Panc1 (cell line): ENCODE measurements around the gene PCNT. TPM values are rescaled to one million over a fixed set of nuclear protein-coding genes. Genes with fewer than 3 reads are reported as not detected.
"Not testable (repeated sequence)": the region's sequence is repeated elsewhere in the genome, so short reads cannot be mapped to it uniquely, and the experiment has no call there.

ENCODE experiments used
- ATAC-seq: fragments of 200-7000 bp; cut with Tn5 transposase; 2 replicates; pipeline ENCODE4 v1.9.1; 2020; ENCODE audit warnings: mild to moderate bottlenecking, moderate library complexity
- BruUV-seq: library from RNA; stranded (reverse); fragments of 400-500 nt; replicated peaks from 2 replicates; lab custom pipeline; 2021; lab: Mats Ljungman, UMichigan
- CTCF ChIA-PET: fragments of 300-600 bp; sonication (Branson Sonifier 250); formaldehyde crosslinking; loops from one replicate; lab custom pipeline; 2022; ENCODE audit warnings: antibody characterized with exemption; lab: Charles Lee
- POLR2A ChIA-PET: fragments of 300-600 bp; sonication (Branson Sonifier 250); formaldehyde crosslinking; loops from one replicate; lab custom pipeline; 2022; ENCODE audit warnings: antibody characterized with exemption; lab: Charles Lee
- DNase-seq: peaks from one replicate; pipeline ENCODE4 v3.0.0-alpha.2; 2010; ENCODE audit warnings: low read depth, low spot score
- H3K27ac ChIP-seq: 2 replicates; pipeline ENCODE4 v1.5.1; 2011; ENCODE audit warnings: mild to moderate bottlenecking, low read length, inconsistent platforms
- H3K27me3 ChIP-seq: fragments of 200-500 bp; sonication (Bioruptor generic); 2 replicates; pipeline ENCODE4 v1.6.0; 2014; ENCODE audit warnings: low read length, inconsistent platforms; ENCODE audit not compliant: control insufficient read depth, insufficient read depth
- H3K36me3 ChIP-seq: fragments of 200-500 bp; sonication (Bioruptor generic); 2 replicates; pipeline ENCODE4 v1.5.1; 2014; ENCODE audit warnings: inconsistent platforms, mild to moderate bottlenecking, low read length, moderate library complexity; ENCODE audit not compliant: control insufficient read depth, insufficient read depth
- H3K4me1 ChIP-seq: 2 replicates; pipeline ENCODE4 v1.5.1; 2011; ENCODE audit warnings: inconsistent platforms, mild to moderate bottlenecking, low read length, moderate library complexity; ENCODE audit not compliant: control insufficient read depth, insufficient read depth
- H3K4me3 ChIP-seq, 2 experiments: 2 replicates each; pipeline ENCODE4 v1.5.1; 2011 to 2012; ENCODE audit warnings: low read depth in 2 of 2, low read length in 2 of 2, mild to moderate bottlenecking in 2 of 2, inconsistent platforms in 1 of 2, moderate library complexity in 1 of 2
- H3K9me3 ChIP-seq: fragments of 200-500 bp; sonication (Bioruptor generic); 2 replicates; pipeline ENCODE4 v1.5.1; 2014; ENCODE audit warnings: low read depth, mild to moderate bottlenecking, inconsistent platforms, low read length, moderate library complexity; ENCODE audit not compliant: control insufficient read depth, insufficient read depth
- POLR2AphosphoS5 ChIP-seq: IDR thresholded peaks from 2 replicates; pipeline ENCODE4 v1.6.1; 2012; ENCODE audit warnings: mild to moderate bottlenecking, low read depth, low read length, moderate library complexity
- SIN3A ChIP-seq: IDR thresholded peaks from 2 replicates; pipeline ENCODE4 v1.6.1; 2012; ENCODE audit warnings: low read depth, mild to moderate bottlenecking, low read length, moderate library complexity, borderline replicate concordance; ENCODE audit not compliant: insufficient read depth
- TCF7L2 ChIP-seq: IDR thresholded peaks from 2 replicates; pipeline ENCODE4 v1.6.1; 2011; ENCODE audit warnings: mild to moderate bottlenecking, low read depth, low read length, inconsistent platforms
- in situ Hi-C: cut with HindIII; loops from 2 replicates; pipeline ENCODE4 v1.10.0; 2016; ENCODE audit warnings: low sequenced_read_pairs, low pct_unique_long_range_greater_than_20kb
- intact Hi-C: fragments of 100-400 bp; cut with micrococcal nuclease; formaldehyde crosslinking; loops from one replicate; pipeline ENCODE4 v1.10.0; 2022; ENCODE audit not compliant: unreplicated experiment
- total RNA-seq: library from RNA; stranded (reverse); gene quantifications from one replicate; pipeline ENCODE4 v1.2.1, GENCODE V29; 2021; ENCODE audit not compliant: unreplicated experiment
- TF ChIP-seq, protein P1 (sequence below): fragments of 450-650 bp; IDR thresholded peaks from 2 replicates; pipeline ENCODE4 v1.5.1; 2017; ENCODE audit warnings: mild to moderate bottlenecking
- TF ChIP-seq, protein P2 (sequence below), 2 experiments: IDR thresholded peaks; 2 replicates each; pipeline ENCODE4 v1.6.1; 2011 to 2012; ENCODE audit warnings: low read depth in 2 of 2, control low read depth in 1 of 2, low read length in 1 of 2, mild to moderate bottlenecking in 1 of 2, moderate library complexity in 1 of 2; ENCODE audit not compliant: insufficient read depth in 1 of 2

The PCNT gene
- total RNA-seq, 1 experiment from 2014 or later = 44.3 TPM

DNA sequence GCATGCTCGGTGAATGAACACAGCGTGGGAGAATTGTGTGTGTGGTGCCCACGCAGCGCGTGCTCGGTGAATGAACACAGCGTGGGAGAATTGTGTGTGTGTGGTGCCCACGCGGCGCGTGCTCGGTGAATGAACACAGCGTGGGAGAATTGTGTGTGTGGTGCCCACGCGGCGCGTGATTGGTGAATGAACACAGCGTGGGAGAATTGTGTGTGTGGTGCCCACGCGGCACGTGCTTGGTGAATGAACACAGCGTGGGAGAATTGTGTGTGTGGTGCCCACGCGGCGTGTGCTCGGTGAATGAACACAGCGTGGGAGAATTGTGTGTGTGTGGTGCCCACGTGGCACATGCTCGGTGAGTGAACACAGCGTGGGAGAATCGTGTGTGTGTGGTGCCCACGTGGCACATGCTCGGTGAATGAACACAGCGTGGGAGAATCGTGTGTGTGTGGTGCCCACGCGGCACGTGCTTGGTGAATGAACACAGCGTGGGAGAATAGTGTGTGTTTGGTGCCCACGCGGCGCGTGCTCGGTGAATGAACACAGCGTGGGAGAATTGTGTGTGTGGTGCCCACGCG, 79.4 kb downstream of the PCNT start:
- intact Hi-C loops, CTCF ChIA-PET, in situ Hi-C loops, H3K36me3 ChIP-seq, H3K4me1 ChIP-seq, ATAC-seq, DNase-seq, POLR2A ChIA-PET, H3K4me3 ChIP-seq, H3K9me3 ChIP-seq, H3K27me3 ChIP-seq, H3K27ac ChIP-seq, BruUV-seq: not testable (repeated sequence)

DNA sequence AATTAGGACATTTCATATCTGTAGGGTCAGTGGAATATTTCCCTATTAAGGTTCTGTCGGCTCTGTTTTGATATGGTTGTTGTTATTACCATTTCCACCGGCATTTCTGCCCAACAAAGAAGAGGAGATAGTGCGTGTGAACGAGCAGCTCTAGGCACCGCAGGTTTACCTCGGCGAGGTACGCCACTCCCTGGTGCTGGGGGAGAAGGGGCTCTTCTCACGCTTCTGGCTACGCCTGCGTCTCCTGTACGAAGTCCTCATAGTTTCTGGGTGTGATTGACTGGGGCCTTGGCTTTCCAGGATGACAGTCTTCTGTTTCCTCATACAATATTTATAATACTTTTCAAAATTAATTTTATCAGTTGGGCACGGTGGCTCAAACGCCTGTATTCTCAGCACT, 80.3 kb downstream of the PCNT start:
- intact Hi-C loops = no loop called here
- in situ Hi-C loops = no loop called here
- ChIA-PET CTCF (no interaction called here), POLR2A (interaction anchor here (0.6 kb wide), 1 partner anchor 81 kb away, joined by 3 read pairs; no protein-coding TSS in a partner anchor)
- DNase-seq (no peak), ATAC-seq (no peak)
- H3K27me3 ChIP-seq = no peaks in the 10 kb centered on the region
- peaks cover 2% of the 10 kb centered on the region; the same call in 1 of the 2 replicates for H3K36me3 ChIP-seq
- BruUV-seq = no TSS peak
- H3K4me1 ChIP-seq = no peaks in the 10 kb centered on the region
- H3K27ac ChIP-seq = no peak overlapping the region
- no peak overlapping the region for H3K4me3 ChIP-seq
- H3K9me3 ChIP-seq = no peaks in the 10 kb centered on the region
- TF ChIP-seq, protein P1, sequence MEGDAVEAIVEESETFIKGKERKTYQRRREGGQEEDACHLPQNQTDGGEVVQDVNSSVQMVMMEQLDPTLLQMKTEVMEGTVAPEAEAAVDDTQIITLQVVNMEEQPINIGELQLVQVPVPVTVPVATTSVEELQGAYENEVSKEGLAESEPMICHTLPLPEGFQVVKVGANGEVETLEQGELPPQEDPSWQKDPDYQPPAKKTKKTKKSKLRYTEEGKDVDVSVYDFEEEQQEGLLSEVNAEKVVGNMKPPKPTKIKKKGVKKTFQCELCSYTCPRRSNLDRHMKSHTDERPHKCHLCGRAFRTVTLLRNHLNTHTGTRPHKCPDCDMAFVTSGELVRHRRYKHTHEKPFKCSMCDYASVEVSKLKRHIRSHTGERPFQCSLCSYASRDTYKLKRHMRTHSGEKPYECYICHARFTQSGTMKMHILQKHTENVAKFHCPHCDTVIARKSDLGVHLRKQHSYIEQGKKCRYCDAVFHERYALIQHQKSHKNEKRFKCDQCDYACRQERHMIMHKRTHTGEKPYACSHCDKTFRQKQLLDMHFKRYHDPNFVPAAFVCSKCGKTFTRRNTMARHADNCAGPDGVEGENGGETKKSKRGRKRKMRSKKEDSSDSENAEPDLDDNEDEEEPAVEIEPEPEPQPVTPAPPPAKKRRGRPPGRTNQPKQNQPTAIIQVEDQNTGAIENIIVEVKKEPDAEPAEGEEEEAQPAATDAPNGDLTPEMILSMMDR = no peak
- TF ChIP-seq TCF7L2 (no peak), SIN3A (no peak), POLR2AphosphoS5 (no peak)
- TF ChIP-seq, protein P2, sequence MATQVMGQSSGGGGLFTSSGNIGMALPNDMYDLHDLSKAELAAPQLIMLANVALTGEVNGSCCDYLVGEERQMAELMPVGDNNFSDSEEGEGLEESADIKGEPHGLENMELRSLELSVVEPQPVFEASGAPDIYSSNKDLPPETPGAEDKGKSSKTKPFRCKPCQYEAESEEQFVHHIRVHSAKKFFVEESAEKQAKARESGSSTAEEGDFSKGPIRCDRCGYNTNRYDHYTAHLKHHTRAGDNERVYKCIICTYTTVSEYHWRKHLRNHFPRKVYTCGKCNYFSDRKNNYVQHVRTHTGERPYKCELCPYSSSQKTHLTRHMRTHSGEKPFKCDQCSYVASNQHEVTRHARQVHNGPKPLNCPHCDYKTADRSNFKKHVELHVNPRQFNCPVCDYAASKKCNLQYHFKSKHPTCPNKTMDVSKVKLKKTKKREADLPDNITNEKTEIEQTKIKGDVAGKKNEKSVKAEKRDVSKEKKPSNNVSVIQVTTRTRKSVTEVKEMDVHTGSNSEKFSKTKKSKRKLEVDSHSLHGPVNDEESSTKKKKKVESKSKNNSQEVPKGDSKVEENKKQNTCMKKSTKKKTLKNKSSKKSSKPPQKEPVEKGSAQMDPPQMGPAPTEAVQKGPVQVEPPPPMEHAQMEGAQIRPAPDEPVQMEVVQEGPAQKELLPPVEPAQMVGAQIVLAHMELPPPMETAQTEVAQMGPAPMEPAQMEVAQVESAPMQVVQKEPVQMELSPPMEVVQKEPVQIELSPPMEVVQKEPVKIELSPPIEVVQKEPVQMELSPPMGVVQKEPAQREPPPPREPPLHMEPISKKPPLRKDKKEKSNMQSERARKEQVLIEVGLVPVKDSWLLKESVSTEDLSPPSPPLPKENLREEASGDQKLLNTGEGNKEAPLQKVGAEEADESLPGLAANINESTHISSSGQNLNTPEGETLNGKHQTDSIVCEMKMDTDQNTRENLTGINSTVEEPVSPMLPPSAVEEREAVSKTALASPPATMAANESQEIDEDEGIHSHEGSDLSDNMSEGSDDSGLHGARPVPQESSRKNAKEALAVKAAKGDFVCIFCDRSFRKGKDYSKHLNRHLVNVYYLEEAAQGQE (IDR thresholded peaks at IDR 0.05; ENCODE audit: insufficient read depth in 1 of 2, low read depth in 2 of 2, low read length in 1 of 2) = no peak

DNA sequence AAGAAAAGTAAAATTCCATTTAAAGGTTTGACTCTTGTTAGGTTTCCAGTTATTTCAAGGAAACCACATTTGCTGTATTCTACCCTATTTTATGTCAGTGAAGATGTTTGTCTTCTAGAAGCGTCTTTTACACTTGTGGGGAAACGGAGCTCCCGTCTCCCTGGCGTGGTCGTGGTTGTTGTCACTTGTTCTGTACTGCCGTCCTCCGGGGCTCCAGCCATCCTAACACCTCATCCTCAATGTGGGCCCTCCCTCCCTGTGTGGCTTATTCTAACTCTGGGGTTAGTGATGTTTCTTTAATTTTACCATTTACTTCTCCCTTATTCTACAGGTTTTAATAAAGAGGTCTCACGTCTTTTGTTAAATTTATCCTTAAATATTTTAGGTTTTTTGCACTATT, 82.0 kb downstream of the PCNT start:
- no peaks in the 10 kb centered on the region for H3K9me3 ChIP-seq
- intact Hi-C loops = no loop called here
- CTCF ChIA-PET = no interaction called here
- POLR2A ChIA-PET = no interaction called here
- H3K27ac ChIP-seq = no peak overlapping the region
- ATAC-seq = no peak
- no TSS peak for BruUV-seq
- H3K27me3 ChIP-seq = no peaks in the 10 kb centered on the region
- no peak overlapping the region for H3K4me3 ChIP-seq
- TF ChIP-seq, protein P1 = no peak
- no peak for TF ChIP-seq POLR2AphosphoS5
- TF ChIP-seq TCF7L2 = no peak
- TF ChIP-seq, protein P2 (IDR thresholded peaks at IDR 0.05; ENCODE audit: insufficient read depth in 1 of 2, low read depth in 2 of 2, low read length in 1 of 2) = no peak
- no peak for TF ChIP-seq SIN3A
- H3K36me3 ChIP-seq = no peaks in the 10 kb centered on the region; the same call in 1 of the 2 replicates
- no peaks in the 10 kb centered on the region for H3K4me1 ChIP-seq
- DNase-seq = no peak
- in situ Hi-C loops = no loop called here
